Measurements from ENCODE around the gene NPHP3. TPM values are rescaled to one million over a fixed set of nuclear protein-coding genes. Genes with fewer than 3 reads are reported as not detected.

NPHP3 gene
- total RNA-seq, 1 donor from 2014 or later: 50.6 TPM

DNA sequence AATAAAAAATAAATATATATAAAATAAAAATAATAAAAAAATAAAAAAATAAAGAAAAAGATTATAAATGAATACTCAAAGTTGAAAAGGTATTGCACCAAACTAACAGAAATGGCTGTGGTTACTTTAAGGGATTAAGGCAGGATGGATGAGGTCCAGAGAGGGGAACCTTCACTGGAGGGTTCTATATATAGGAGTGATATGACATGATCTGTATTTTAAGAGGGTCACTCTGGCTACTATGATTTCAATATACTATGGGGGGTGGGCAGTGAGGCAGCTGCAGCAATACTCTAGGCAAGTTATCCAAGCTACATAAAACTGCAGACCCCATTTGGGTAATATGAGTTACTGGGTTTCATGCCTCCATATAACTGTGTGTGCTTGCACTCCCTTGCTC lies 87.2 kb downstream of the NPHP3 start:
- no peaks in the 10 kb centered on the region for H3K27me3 ChIP-seq (ENCODE audit: control insufficient read depth in 3 of 3, insufficient read depth in 3 of 3, low read length in 3 of 3)
- peaks cover 7 to 12% (median 11%) of the 10 kb centered on the region in 3 donors for H3K36me3 ChIP-seq (ENCODE audit: control insufficient read depth in 3 of 3, insufficient read depth in 3 of 3, low read length in 3 of 3)
- no peaks in the 10 kb centered on the region for H3K9me3 ChIP-seq (ENCODE audit: control insufficient read depth in 3 of 3, low read length in 3 of 3)
- H3K9ac ChIP-seq (ENCODE audit: low read depth in 1 of 3, low read length in 3 of 3): no peak overlapping the region
- H3K4me1 ChIP-seq (ENCODE audit: control insufficient read depth in 3 of 3, insufficient read depth in 3 of 3, low read length in 3 of 3): peaks cover 2 to 5% (median 4%) of the 10 kb centered on the region in 3 donors
- no peak overlapping the region for H3K27ac ChIP-seq (ENCODE audit: low read depth, low read length)
- H3K4me3 ChIP-seq (ENCODE audit: low read length in 3 of 3): no peak overlapping the region

Other genes with a start within 250 kb of the NPHP3 start
- gene ACKR4, start 125.1 kb downstream of the NPHP3 start, total RNA-seq: 2.1 TPM
- 24.5 TPM for gene ACAD11, start 62.6 kb downstream of the NPHP3 start, total RNA-seq
- gene UBA5, start 62.1 kb downstream of the NPHP3 start, total RNA-seq: 21.9 TPM